Mammary epithelial cell (primary cell): ENCODE results near the gene LENG8.

Experiments used
- EZH2 ChIP-seq: IDR thresholded peaks from 2 replicates; pipeline ENCODE4 v1.6.1; 2012; ENCODE audit warnings: low read length, inconsistent platforms, borderline replicate concordance
- TF ChIP-seq, protein P1 (sequence below), 2 donors: IDR thresholded peaks in 1 of 2; conservative IDR thresholded peaks in 1 of 2; 2 replicates each; pipeline ENCODE4 v1.5.1; 2011 to 2012; ENCODE audit warnings: inconsistent platforms in 2 of 2, low read length in 2 of 2, mild to moderate bottlenecking in 2 of 2, control low read depth in 1 of 2, low read depth in 1 of 2; ENCODE audit not compliant: insufficient read depth in 1 of 2; ENCODE audit errors: extremely low read depth in 1 of 2

DNA sequence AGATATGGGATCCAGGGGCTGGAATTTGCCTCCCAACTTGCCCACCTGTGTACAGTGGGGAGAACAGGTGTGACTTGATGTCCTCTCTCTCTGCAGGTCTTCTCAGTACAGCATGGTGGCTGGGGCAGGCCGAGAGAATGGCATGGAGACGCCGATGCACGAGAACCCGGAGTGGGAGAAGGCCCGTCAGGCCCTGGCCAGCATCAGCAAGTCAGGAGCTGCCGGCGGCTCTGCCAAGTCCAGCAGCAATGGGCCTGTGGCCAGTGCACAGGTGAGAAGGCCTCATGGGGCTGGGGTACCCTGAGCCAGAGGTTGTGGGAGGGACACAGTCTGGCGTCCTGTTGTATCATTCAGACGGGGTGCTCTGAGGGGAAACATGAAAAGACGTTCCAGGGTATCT lies 3.0 kb downstream of the LENG8 start:
- no peak for TF ChIP-seq EZH2
- TF ChIP-seq, protein P1, sequence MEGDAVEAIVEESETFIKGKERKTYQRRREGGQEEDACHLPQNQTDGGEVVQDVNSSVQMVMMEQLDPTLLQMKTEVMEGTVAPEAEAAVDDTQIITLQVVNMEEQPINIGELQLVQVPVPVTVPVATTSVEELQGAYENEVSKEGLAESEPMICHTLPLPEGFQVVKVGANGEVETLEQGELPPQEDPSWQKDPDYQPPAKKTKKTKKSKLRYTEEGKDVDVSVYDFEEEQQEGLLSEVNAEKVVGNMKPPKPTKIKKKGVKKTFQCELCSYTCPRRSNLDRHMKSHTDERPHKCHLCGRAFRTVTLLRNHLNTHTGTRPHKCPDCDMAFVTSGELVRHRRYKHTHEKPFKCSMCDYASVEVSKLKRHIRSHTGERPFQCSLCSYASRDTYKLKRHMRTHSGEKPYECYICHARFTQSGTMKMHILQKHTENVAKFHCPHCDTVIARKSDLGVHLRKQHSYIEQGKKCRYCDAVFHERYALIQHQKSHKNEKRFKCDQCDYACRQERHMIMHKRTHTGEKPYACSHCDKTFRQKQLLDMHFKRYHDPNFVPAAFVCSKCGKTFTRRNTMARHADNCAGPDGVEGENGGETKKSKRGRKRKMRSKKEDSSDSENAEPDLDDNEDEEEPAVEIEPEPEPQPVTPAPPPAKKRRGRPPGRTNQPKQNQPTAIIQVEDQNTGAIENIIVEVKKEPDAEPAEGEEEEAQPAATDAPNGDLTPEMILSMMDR (conservative IDR thresholded peaks at IDR 0.05 in 1 of 2, IDR thresholded peaks at IDR 0.05 in 1 of 2; ENCODE audit: extremely low read depth in 1 of 2, insufficient read depth in 1 of 2, low read depth in 1 of 2, low read length in 2 of 2), result no peak
